Medulla oblongata (tissue), 1 donor: ENCODE measurements around the gene HABP4.

Experiments
- DNase-seq: peaks from one replicate; pipeline ENCODE4 v3.0.0-alpha.2; 2015; ENCODE audit errors: extremely low spot score

HABP4 gene

GRCh38 chr9:96523374-96523773 lies 73.4 kb downstream of the HABP4 start:
- DNase-seq = no peak

- DNase-seq = no peak
Observed at GRCh38 chr9:96524045-96524444, 74.1 kb downstream of the HABP4 start.

- DNase-seq = no peak
Observed at GRCh38 chr9:96524764-96525163, 74.8 kb downstream of the HABP4 start.

- no peak for DNase-seq
Observed at GRCh38 chr9:96532173-96532572, 82.2 kb downstream of the HABP4 start.

GRCh38 chr9:96540106-96540505 lies 90.1 kb downstream of the HABP4 start:
- no peak for DNase-seq
